A673 (cell line): ENCODE measurements around the gene ATP6V0E1. TPM values are rescaled to one million over a fixed set of nuclear protein-coding genes. Genes with fewer than 3 reads are reported as not detected.

Experiments
- BruUV-seq: library from RNA; stranded (reverse); fragments of 400-500 nt; replicated peaks from 2 replicates; lab custom pipeline; 2021; lab: Mats Ljungman, UMichigan
- CTCF ChIA-PET: fragments of 300-600 bp; sonication (Branson Sonifier 250); formaldehyde crosslinking; loops from one replicate; lab custom pipeline; 2022; ENCODE audit warnings: antibody characterized with exemption; lab: Charles Lee
- POLR2A ChIA-PET: fragments of 300-600 bp; sonication (Branson Sonifier 250); formaldehyde crosslinking; loops from one replicate; lab custom pipeline; 2022; ENCODE audit warnings: antibody characterized with exemption; ENCODE audit not compliant: low non-redundant PET; lab: Charles Lee
- DNase-seq: peaks from one replicate; pipeline ENCODE4 v3.0.0-alpha.2; 2015; ENCODE audit warnings: low spot score
- H3K27ac ChIP-seq: fragments of 200-600 bp; sonication (generic); 2 replicates; pipeline ENCODE4 v1.5.1; 2016; ENCODE audit warnings: mixed run types, low read depth, mild to moderate bottlenecking, mixed read lengths, antibody characterized with exemption, low read length; ENCODE audit not compliant: poor library complexity, severe bottlenecking
- H3K27me3 ChIP-seq: fragments of 200-600 bp; sonication (generic); replicated peaks from 2 replicates; pipeline ENCODE4 v1.6.1; 2017; ENCODE audit warnings: mixed run types, low read depth, mild to moderate bottlenecking, mixed read lengths, antibody characterized with exemption, low read length; ENCODE audit not compliant: insufficient read depth, poor library complexity
- H3K36me3 ChIP-seq: fragments of 200-600 bp; sonication (generic); 2 replicates; pipeline ENCODE4 v1.6.1; 2016; ENCODE audit warnings: mixed run types, mild to moderate bottlenecking, mixed read lengths, antibody characterized with exemption, low read length; ENCODE audit not compliant: insufficient read depth, poor library complexity, severe bottlenecking
- H3K4me1 ChIP-seq: fragments of 200-600 bp; sonication (generic); 2 replicates; pipeline ENCODE4 v1.6.1; 2017; ENCODE audit warnings: mixed run types, mild to moderate bottlenecking, mixed read lengths, antibody characterized with exemption, low read length; ENCODE audit not compliant: insufficient read depth, poor library complexity, severe bottlenecking
- H3K4me3 ChIP-seq: fragments of 200-600 bp; sonication (generic); 2 replicates; pipeline ENCODE4 v1.5.1; 2016; ENCODE audit warnings: low read depth, mixed run types, mild to moderate bottlenecking, mixed read lengths, low read length; ENCODE audit not compliant: poor library complexity, severe bottlenecking
- H3K9me3 ChIP-seq: fragments of 200-600 bp; sonication (generic); 2 replicates; pipeline ENCODE4 v1.6.1; 2016; ENCODE audit warnings: mixed run types, low read depth, mild to moderate bottlenecking, mixed read lengths, antibody characterized with exemption, low read length; ENCODE audit not compliant: poor library complexity, severe bottlenecking
- CTCF ChIP-seq: fragments of 300-800, 200-600 bp; sonication (generic); conservative IDR thresholded peaks from 2 replicates; pipeline ENCODE4 v1.5.1; 2017; ENCODE audit warnings: low read depth, mild to moderate bottlenecking, antibody characterized with exemption, low read length, moderate library complexity, mixed read lengths
- EZH2 ChIP-seq: fragments of 200-600 bp; sonication (generic); IDR thresholded peaks from 2 replicates; pipeline ENCODE4 v1.6.1; 2017; ENCODE audit warnings: borderline replicate concordance, low read depth, mild to moderate bottlenecking, mixed read lengths, antibody characterized with exemption, low read length; ENCODE audit not compliant: poor library complexity, severe bottlenecking
- intact Hi-C: fragments of 100-400 bp; cut with micrococcal nuclease; formaldehyde crosslinking; loops from one replicate; pipeline ENCODE4 v1.10.0; 2022; ENCODE audit not compliant: unreplicated experiment
- total RNA-seq: library from RNA; stranded (reverse); gene quantifications from 2 replicates; pipeline ENCODE4 v1.2.3, GENCODE V29; 2021

ATP6V0E1 gene
- total RNA-seq, 1 experiment from 2014 or later: 148 TPM

- TF ChIP-seq CTCF (no peak), EZH2 (no peak)
- CTCF ChIA-PET: no interaction called here
- H3K36me3 ChIP-seq: no peaks in the 10 kb centered on the region
- no peak for DNase-seq
- peak overlapping the region; percentile 69 for H3K27ac ChIP-seq
- no peak overlapping the region for H3K4me3 ChIP-seq
- peaks cover 12% of the 10 kb centered on the region for H3K4me1 ChIP-seq
- H3K9me3 ChIP-seq: no peaks in the 10 kb centered on the region
- POLR2A ChIA-PET: no interaction called here
- no peaks in the 10 kb centered on the region for H3K27me3 ChIP-seq
- BruUV-seq: no TSS peak
- intact Hi-C loops: no loop called here
Observed at GRCh38 chr5:173035904-173036707, 52.5 kb downstream of the ATP6V0E1 start.

- Histone ChIP-seq H3K4me1 (peaks cover 12% of the 10 kb centered on the region), H3K36me3 (no peaks in the 10 kb centered on the region), H3K9me3 (no peaks in the 10 kb centered on the region), H3K27me3 (no peaks in the 10 kb centered on the region), H3K4me3 (no peak overlapping the region), H3K27ac (no peak overlapping the region)
- CTCF ChIA-PET: no interaction called here
- BruUV-seq: no TSS peak
- intact Hi-C loops: no loop called here
- POLR2A ChIA-PET: no interaction called here
- DNase-seq: no peak
- no peak for TF ChIP-seq CTCF
- TF ChIP-seq EZH2: no peak
Observed at GRCh38 chr5:173039188-173039587, 55.6 kb downstream of the ATP6V0E1 start.

GRCh38 chr5:173039964-173040363, 56.4 kb downstream of the ATP6V0E1 start:
- ChIA-PET CTCF (interaction anchor here (0.6 kb wide), 2 partner anchors 19 to 81 kb away, joined by 3 to 5 read pairs; no protein-coding TSS in a partner anchor), POLR2A (no interaction called here)
- Histone ChIP-seq H3K27me3 (no peaks in the 10 kb centered on the region), H3K36me3 (no peaks in the 10 kb centered on the region), H3K27ac (no peak overlapping the region), H3K4me1 (peaks cover 9% of the 10 kb centered on the region), H3K4me3 (no peak overlapping the region), H3K9me3 (no peaks in the 10 kb centered on the region)
- intact Hi-C loops: no loop called here
- no TSS peak for BruUV-seq
- no peak for TF ChIP-seq EZH2
- TF ChIP-seq CTCF: no peak
- DNase-seq: no peak
